Nephron (organoid): ENCODE data around the gene ZNHIT1.

Experiments
- H3K27ac Mint-ChIP-seq, 3 experiments: 2 replicates each; pipeline ENCODE4 v1.8.0; 2020; ENCODE audit warnings: mixed read lengths in 3 of 3, mild to moderate bottlenecking in 2 of 3, moderate library complexity in 1 of 3
- H3K27me3 Mint-ChIP-seq: 2 replicates; pipeline ENCODE4 v1.8.0; 2021; ENCODE audit warnings: low read depth, mild to moderate bottlenecking, moderate library complexity, mixed read lengths
- H3K36me3 Mint-ChIP-seq: 2 replicates; pipeline ENCODE4 v1.8.0; 2020; ENCODE audit warnings: low read depth, mixed read lengths
- H3K4me1 Mint-ChIP-seq: 2 replicates; pipeline ENCODE4 v1.8.0; 2020; ENCODE audit warnings: mixed read lengths
- H3K4me3 Mint-ChIP-seq, 3 experiments: 2 replicates each; pipeline ENCODE4 v1.8.0; 2020; ENCODE audit warnings: mild to moderate bottlenecking in 3 of 3, mixed read lengths in 3 of 3, moderate library complexity in 2 of 3
- H3K9me3 Mint-ChIP-seq: 2 replicates; pipeline ENCODE4 v1.8.0; 2020; ENCODE audit warnings: mixed read lengths
- TF ChIP-seq, protein P1 (sequence below), 3 experiments: fragments of 200-600 bp; sonication (generic); IDR thresholded peaks; one replicate each; pipeline ENCODE4 v1.5.0; 2021; ENCODE audit warnings: antibody characterized with exemption in 3 of 3; ENCODE audit not compliant: unreplicated experiment in 3 of 3

ZNHIT1 gene

DNA sequence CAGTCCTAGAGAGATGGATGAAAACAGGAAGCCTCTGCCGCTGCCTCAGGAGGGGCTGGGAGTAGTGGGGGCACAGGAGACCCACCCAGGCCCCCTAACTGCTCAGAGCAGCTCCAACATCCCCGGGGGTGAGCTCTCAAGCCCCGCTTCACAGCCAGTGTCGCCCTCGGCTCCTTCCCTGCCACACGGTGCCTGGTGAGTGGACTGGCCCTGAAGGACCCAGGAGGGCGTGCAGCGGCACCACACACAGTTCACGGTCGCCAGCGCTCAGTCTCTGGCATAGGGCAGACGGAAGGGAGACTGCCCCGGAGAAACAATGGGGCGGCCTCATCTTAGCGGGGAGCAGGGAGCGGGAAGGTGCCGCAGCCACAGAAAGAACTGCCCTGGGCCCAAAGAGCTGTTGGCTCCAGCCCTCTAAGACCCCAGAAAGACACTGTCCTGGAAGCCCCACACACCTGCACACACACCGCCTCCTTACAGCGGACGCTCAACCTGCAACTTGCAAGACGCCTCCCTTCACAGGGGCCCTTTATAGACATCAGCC, 18.4 kb downstream of the ZNHIT1 start:
- Mint-ChIP-seq H3K9me3 (no peaks in the 10 kb centered on the region), H3K4me3 (no peak overlapping the region), H3K27ac (no peak overlapping the region), H3K4me1 (peaks cover 13% of the 10 kb centered on the region), H3K36me3 (peaks cover 10% of the 10 kb centered on the region), H3K27me3 (no peaks in the 10 kb centered on the region)
- TF ChIP-seq, protein P1, sequence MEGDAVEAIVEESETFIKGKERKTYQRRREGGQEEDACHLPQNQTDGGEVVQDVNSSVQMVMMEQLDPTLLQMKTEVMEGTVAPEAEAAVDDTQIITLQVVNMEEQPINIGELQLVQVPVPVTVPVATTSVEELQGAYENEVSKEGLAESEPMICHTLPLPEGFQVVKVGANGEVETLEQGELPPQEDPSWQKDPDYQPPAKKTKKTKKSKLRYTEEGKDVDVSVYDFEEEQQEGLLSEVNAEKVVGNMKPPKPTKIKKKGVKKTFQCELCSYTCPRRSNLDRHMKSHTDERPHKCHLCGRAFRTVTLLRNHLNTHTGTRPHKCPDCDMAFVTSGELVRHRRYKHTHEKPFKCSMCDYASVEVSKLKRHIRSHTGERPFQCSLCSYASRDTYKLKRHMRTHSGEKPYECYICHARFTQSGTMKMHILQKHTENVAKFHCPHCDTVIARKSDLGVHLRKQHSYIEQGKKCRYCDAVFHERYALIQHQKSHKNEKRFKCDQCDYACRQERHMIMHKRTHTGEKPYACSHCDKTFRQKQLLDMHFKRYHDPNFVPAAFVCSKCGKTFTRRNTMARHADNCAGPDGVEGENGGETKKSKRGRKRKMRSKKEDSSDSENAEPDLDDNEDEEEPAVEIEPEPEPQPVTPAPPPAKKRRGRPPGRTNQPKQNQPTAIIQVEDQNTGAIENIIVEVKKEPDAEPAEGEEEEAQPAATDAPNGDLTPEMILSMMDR (IDR thresholded peaks at IDR 0.05; ENCODE audit: unreplicated experiment in 3 of 3), result no peak

DNA sequence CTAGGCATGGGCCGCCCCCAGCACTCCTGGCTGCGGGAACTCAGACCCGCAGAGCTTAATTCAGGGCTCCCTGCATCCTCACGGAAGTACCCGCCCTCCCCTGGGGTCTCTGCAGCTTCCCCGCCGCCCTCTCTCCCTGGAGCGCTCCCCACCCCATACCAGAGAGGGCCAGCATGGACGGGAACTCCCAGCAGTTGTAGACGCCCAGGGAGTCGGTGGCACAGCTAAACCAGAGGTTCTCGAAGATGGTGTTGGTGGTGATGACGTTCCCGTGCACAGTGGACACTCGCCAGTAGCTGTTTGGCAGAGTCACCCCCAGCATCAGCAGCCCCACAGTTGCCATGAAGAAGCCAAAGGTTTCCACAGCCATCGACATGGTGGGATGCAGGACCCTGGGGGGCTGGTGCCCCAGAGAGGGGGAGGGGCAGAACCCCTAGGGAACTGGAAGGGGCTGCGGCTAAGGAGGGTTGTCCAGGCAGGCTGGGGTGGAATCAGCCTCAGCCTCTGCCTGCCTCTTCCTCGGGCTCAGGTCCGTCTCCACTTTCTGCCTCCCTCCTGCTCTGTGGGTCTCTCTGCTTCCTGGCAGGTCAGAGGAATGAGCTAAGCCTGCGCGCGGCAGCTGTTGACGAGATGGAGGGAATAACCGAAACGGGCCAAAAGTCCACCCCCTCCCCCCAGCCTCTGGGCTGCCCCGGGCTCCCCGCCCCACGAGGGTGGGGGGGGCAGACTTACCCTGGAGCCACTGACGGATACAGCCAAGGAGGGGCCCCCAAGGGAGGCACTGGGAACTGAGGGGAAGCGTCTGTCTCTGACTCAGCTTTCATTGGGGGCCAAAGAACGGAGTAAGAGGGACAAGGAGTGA, 19.5 kb downstream of the ZNHIT1 start, which contains the start of gene CLDN15:
TSS of gene CLDN15 (minus strand) at position 597 of the 862 bp plus-strand sequence. CDS start at position 376, 221 bp downstream.
- TF ChIP-seq, protein P1 (IDR thresholded peaks at IDR 0.05; ENCODE audit: unreplicated experiment in 3 of 3), result no peak
- peak within 1 kb of the TSS in 2 of 3 experiments; percentile 44 to 46 for H3K4me3 Mint-ChIP-seq
- H3K9me3 Mint-ChIP-seq, result no peaks in the 10 kb centered on the region
- peak within 1 kb of the TSS; percentile 64 to 88 (median 82) for H3K27ac Mint-ChIP-seq
- H3K27me3 Mint-ChIP-seq, result no peaks in the 10 kb centered on the region
- H3K4me1 Mint-ChIP-seq, result peaks cover 13% of the 10 kb centered on the region
- peaks cover 10% of the 10 kb centered on the region for H3K36me3 Mint-ChIP-seq

DNA sequence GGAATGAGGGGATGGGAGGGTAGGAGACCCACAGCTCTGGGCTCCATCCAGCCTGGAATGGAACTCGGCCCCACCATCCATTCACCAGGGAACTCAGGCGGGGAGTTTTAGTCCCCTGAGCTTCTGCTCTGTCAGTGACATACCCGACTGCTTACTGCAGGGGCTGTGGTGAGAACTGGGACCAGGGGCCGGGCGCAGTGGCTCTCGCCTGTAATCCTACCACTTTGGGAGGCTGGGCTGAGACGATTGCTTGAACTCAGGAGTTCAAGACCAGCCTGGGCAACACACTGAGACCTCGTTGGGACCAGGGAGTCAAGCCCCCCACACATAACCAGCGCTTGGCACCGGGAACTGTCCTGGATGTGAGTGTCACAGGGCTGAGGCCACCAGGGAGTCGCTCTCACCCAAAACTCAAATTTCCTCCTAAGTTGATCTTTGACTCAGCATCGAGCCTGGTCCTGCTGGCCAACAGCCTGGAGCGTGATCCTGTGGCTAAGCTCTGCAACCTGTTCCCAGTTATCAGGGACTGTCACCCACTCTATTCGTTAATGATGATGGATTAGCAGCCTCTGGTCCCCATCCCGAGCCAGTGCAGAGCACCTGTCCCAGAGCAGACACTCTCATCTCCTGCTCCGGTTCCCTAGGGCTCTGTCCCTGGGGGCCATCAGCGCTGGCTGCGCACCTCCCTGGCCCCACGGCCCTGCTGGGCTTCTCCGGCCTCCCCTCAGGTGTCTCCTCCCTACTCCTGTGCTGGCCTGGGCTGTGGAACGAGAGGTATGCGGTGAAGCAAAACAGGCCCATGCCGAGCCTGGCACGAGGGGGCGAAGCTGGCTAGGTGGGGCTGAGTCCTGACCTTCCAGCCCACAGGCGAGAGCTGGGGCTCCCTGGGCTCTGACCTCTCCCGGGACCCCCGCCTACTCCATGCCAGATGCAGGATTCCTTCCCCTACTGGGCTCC, 20.5 kb downstream of the ZNHIT1 start:
- H3K4me3 Mint-ChIP-seq, result peak overlapping the region; percentile 17 to 46 (median 44)
- peaks cover 10% of the 10 kb centered on the region for H3K36me3 Mint-ChIP-seq
- peaks cover 14% of the 10 kb centered on the region for H3K4me1 Mint-ChIP-seq
- TF ChIP-seq, protein P1 (IDR thresholded peaks at IDR 0.05; ENCODE audit: unreplicated experiment in 3 of 3), result no peak
- H3K27me3 Mint-ChIP-seq, result no peaks in the 10 kb centered on the region
- peak overlapping the region; percentile 64 to 88 (median 82) for H3K27ac Mint-ChIP-seq
- no peaks in the 10 kb centered on the region for H3K9me3 Mint-ChIP-seq

DNA sequence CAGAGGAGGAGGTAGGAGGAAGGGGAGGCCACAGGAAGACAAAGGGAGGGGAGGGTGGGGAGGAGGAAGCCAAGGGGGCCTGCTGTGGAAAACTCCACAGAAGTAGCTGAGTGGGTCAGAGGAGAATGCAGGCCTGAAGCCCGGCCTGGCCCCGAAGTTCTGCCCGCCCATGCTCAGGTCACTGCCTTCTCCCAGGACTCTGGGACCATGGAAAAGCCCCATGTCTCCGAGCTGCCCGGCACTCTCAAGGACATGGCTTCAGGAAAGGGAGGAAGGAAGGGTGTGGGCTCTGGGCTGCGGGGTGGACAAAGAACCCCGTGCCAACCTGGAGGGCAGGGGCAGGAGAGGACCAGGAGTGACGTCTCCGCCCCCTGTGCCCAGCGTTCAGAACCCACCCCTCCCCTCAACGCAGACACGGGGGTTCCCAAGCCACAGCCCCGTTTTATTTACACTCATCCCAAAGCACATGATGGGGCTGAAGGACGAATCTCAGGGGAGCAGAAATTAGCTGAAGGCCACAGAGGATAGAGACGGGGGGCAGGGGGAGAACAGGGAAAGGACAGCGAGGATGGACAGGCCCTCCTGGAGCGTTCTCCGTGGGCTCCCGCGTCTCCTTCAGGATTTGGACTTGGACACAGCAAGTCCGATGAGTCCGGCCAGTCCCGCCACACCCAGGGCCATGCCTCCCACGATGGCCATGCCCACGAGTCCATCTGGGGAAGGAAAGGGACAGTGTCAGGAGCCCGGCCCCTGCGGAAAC, 21.4 kb downstream of the ZNHIT1 start:
- no peaks in the 10 kb centered on the region for H3K9me3 Mint-ChIP-seq
- peak overlapping the region in 1 of 3 experiments; percentile 8 for H3K27ac Mint-ChIP-seq
- TF ChIP-seq, protein P1 (IDR thresholded peaks at IDR 0.05; ENCODE audit: unreplicated experiment in 3 of 3), result no peak
- H3K4me3 Mint-ChIP-seq, result no peak overlapping the region
- no peaks in the 10 kb centered on the region for H3K27me3 Mint-ChIP-seq
- peaks cover 20% of the 10 kb centered on the region for H3K4me1 Mint-ChIP-seq
- H3K36me3 Mint-ChIP-seq, result peaks cover 10% of the 10 kb centered on the region

DNA sequence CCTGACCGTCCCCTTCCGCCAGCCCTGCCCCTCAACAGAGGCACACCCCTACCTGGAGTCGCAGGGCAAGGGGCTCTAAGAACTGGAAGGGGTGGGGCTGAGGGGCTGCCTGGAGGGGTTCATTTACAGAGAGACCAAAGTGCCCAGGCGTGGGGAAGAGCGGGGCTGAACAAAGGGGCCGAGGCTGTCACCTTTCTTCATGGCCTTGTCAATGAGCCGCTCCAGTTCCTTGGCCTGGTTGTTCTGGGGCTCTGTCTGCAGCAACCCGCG, 21.9 kb downstream of the ZNHIT1 start:
- no peak overlapping the region for H3K4me3 Mint-ChIP-seq
- H3K27ac Mint-ChIP-seq, result no peak overlapping the region
- H3K27me3 Mint-ChIP-seq, result no peaks in the 10 kb centered on the region
- TF ChIP-seq, protein P1 (IDR thresholded peaks at IDR 0.05; ENCODE audit: unreplicated experiment in 3 of 3), result no peak
- H3K36me3 Mint-ChIP-seq, result peaks cover 10% of the 10 kb centered on the region
- no peaks in the 10 kb centered on the region for H3K9me3 Mint-ChIP-seq
- H3K4me1 Mint-ChIP-seq, result peaks cover 25% of the 10 kb centered on the region
